ENCODE measurements around the gene CLK3.

CLK3 gene

DNA sequence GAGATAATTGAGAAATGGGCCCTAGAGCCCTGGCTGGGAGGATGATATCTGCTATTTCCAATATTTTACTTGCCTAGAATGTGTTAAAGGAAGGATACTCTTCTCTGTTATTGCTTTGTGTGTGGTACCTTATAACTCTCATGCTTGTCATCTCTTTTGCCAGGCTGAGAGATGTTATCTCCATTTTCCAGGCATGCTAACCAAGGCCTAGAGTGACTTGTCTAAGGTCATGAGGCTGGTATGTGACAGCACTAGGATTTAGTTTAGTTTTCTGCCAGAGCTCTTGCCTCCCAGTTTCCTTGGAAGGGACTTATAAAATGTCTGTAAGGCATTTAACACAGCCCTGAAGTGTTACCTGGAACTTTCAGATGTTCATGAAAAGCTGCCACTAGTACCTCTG lies 1.4 kb downstream of the CLK3 start:
- Histone ChIP-seq H3K27ac (ENCODE audit: extremely low read depth, low read depth, low read length) (peak overlapping the region; percentile 95; the same call in 1 of the 2 replicates), H3K4me1 (ENCODE audit: control insufficient read depth, insufficient read depth, low read length) (peaks cover 9% of the 10 kb centered on the region), H3K9me3 (ENCODE audit: control insufficient read depth, insufficient read depth, low read depth, low read length) (no peaks in the 10 kb centered on the region), H3K36me3 (ENCODE audit: control insufficient read depth in 2 of 2, insufficient read depth in 1 of 2, low read length in 2 of 2) (peaks cover 6 to 50% of the 10 kb centered on the region in 2 experiments), H3K4me3 (ENCODE audit: low read depth, low read length) (peak overlapping the region; percentile 85)
- TF ChIP-seq ZNF529 (tag by site-specific recombination; IDR thresholded peaks at IDR 0.05; ENCODE audit: insufficient replicate concordance), result no peak
- TF ChIP-seq, protein P1, sequence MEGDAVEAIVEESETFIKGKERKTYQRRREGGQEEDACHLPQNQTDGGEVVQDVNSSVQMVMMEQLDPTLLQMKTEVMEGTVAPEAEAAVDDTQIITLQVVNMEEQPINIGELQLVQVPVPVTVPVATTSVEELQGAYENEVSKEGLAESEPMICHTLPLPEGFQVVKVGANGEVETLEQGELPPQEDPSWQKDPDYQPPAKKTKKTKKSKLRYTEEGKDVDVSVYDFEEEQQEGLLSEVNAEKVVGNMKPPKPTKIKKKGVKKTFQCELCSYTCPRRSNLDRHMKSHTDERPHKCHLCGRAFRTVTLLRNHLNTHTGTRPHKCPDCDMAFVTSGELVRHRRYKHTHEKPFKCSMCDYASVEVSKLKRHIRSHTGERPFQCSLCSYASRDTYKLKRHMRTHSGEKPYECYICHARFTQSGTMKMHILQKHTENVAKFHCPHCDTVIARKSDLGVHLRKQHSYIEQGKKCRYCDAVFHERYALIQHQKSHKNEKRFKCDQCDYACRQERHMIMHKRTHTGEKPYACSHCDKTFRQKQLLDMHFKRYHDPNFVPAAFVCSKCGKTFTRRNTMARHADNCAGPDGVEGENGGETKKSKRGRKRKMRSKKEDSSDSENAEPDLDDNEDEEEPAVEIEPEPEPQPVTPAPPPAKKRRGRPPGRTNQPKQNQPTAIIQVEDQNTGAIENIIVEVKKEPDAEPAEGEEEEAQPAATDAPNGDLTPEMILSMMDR (tag by site-specific recombination; IDR thresholded peaks at IDR 0.05), result no peak
- TF ChIP-seq ZNF155 (tag by site-specific recombination; IDR thresholded peaks at IDR 0.05), result no peak
- TF ChIP-seq ZNF16 (tag by site-specific recombination; IDR thresholded peaks at IDR 0.05; ENCODE audit: low read depth), result no peak
- TF ChIP-seq ZNF391 (tag by site-specific recombination; IDR thresholded peaks at IDR 0.05; ENCODE audit: borderline replicate concordance, low read depth), result no peak
- no peak for TF ChIP-seq ZNF558 (tag by site-specific recombination; IDR thresholded peaks at IDR 0.05)
- TF ChIP-seq EGR2 (tag by site-specific recombination; IDR thresholded peaks at IDR 0.05; ENCODE audit: low read depth), result no peak
- TF ChIP-seq ZFP41 (tag by site-specific recombination; IDR thresholded peaks at IDR 0.05; ENCODE audit: borderline replicate concordance), result no peak
- CTCF ChIA-PET, result interaction anchor here (0.6 to 12.8 kb wide), 7 partner anchors 17 to 242 kb away, joined by 3 to 220 read pairs (median 5); no protein-coding TSS in a partner anchor
- POLR2A ChIA-PET, result interaction anchor here (0.7 to 5.1 kb wide), 11 partner anchors 9 to 340 kb away, joined by 3 to 53 read pairs (median 4); partner anchors contain the start of genes ARID3B, RPP25 and UBL7

DNA sequence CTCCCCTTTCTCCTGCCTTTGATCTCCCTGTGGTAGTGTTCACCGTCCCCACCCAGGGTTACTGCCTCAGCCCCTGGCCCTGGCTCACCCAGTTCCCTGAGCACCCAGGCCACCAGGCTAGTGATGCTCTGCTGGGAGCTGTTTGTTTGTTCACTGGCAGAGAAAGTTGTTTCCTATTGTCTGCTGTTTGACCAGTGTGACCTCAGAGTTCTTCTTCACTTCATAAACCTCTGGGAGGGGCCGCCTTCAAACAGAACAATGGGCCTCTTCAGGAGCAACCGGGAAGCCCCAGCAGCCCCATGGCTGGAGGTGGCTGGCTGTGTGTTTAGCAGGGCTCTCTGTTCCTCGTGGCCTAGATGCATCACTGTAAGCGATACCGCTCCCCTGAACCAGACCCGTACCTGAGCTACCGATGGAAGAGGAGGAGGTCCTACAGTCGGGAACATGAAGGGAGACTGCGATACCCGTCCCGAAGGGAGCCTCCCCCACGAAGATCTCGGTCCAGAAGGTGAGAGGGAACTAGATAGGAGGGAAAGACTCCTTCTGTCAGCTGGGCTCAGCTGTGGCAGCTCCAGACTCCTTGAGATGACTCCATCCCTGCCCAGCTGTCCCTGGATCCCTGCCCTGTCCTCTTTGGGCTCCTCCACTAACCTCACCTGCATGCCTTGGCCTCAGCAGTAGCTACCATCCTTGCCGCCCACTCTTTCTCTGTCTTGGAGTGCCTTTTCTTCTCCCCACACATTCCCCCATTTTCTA lies 3.4 kb downstream of the CLK3 start:
- POLR2A ChIA-PET, result interaction anchor here (1.0 kb wide), 1 partner anchor 78 kb away, joined by 3 read pairs; the partner anchor contains the start of gene ARID3B
- H3K9me3 ChIP-seq (ENCODE audit: control insufficient read depth, insufficient read depth, low read depth, low read length), result no peaks in the 10 kb centered on the region
- H3K4me3 ChIP-seq (ENCODE audit: low read depth, low read length), result no peak overlapping the region
- peaks cover 26 to 70% of the 10 kb centered on the region in 2 experiments for H3K36me3 ChIP-seq (ENCODE audit: control insufficient read depth in 2 of 2, insufficient read depth in 1 of 2, low read length in 2 of 2)
- H3K27ac ChIP-seq (ENCODE audit: extremely low read depth, low read depth, low read length), result peak overlapping the region; percentile 19; the same call in 1 of the 2 replicates
- TF ChIP-seq ZXDB (tag by site-specific recombination; IDR thresholded peaks at IDR 0.05), result no peak
- TF ChIP-seq KLF10 (tag by site-specific recombination; IDR thresholded peaks at IDR 0.05), result no peak
- TF ChIP-seq, protein P2, sequence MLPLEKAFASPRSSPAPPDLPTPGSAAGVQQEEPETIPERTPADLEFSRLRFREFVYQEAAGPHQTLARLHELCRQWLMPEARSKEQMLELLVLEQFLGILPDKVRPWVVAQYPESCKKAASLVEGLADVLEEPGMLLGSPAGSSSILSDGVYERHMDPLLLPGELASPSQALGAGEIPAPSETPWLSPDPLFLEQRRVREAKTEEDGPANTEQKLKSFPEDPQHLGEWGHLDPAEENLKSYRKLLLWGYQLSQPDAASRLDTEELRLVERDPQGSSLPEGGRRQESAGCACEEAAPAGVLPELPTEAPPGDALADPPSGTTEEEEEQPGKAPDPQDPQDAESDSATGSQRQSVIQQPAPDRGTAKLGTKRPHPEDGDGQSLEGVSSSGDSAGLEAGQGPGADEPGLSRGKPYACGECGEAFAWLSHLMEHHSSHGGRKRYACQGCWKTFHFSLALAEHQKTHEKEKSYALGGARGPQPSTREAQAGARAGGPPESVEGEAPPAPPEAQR (tag by site-specific recombination; IDR thresholded peaks at IDR 0.05), result no peak
- no peak for TF ChIP-seq ZNF600 (tag by site-specific recombination; IDR thresholded peaks at IDR 0.05)
- TF ChIP-seq, protein P3, sequence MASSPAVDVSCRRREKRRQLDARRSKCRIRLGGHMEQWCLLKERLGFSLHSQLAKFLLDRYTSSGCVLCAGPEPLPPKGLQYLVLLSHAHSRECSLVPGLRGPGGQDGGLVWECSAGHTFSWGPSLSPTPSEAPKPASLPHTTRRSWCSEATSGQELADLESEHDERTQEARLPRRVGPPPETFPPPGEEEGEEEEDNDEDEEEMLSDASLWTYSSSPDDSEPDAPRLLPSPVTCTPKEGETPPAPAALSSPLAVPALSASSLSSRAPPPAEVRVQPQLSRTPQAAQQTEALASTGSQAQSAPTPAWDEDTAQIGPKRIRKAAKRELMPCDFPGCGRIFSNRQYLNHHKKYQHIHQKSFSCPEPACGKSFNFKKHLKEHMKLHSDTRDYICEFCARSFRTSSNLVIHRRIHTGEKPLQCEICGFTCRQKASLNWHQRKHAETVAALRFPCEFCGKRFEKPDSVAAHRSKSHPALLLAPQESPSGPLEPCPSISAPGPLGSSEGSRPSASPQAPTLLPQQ (tag by site-specific recombination; IDR thresholded peaks at IDR 0.05), result no peak
- TF ChIP-seq GFI1B (tag by site-specific recombination; IDR thresholded peaks at IDR 0.05), result no peak
- TF ChIP-seq ZNF184 (tag by site-specific recombination; IDR thresholded peaks at IDR 0.05), result no peak
- TF ChIP-seq ZNF837 (tag by site-specific recombination; IDR thresholded peaks at IDR 0.05), result no peak
- TF ChIP-seq ZNF16 (tag by site-specific recombination; IDR thresholded peaks at IDR 0.05; ENCODE audit: low read depth), result no peak
- TF ChIP-seq, protein P4, sequence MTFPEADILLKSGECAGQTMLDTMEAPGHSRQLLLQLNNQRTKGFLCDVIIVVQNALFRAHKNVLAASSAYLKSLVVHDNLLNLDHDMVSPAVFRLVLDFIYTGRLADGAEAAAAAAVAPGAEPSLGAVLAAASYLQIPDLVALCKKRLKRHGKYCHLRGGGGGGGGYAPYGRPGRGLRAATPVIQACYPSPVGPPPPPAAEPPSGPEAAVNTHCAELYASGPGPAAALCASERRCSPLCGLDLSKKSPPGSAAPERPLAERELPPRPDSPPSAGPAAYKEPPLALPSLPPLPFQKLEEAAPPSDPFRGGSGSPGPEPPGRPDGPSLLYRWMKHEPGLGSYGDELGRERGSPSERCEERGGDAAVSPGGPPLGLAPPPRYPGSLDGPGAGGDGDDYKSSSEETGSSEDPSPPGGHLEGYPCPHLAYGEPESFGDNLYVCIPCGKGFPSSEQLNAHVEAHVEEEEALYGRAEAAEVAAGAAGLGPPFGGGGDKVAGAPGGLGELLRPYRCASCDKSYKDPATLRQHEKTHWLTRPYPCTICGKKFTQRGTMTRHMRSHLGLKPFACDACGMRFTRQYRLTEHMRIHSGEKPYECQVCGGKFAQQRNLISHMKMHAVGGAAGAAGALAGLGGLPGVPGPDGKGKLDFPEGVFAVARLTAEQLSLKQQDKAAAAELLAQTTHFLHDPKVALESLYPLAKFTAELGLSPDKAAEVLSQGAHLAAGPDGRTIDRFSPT (tag by site-specific recombination; IDR thresholded peaks at IDR 0.05), result no peak
- TF ChIP-seq ZNF404 (tag by site-specific recombination; IDR thresholded peaks at IDR 0.05), result no peak
- TF ChIP-seq ZNF223 (tag by site-specific recombination; IDR thresholded peaks at IDR 0.05), result no peak
- no peak for TF ChIP-seq ZNF776 (tag by site-specific recombination; IDR thresholded peaks at IDR 0.05; ENCODE audit: borderline replicate concordance)
- no peak for TF ChIP-seq SCRT1 (tag by site-specific recombination; IDR thresholded peaks at IDR 0.05; ENCODE audit: borderline replicate concordance)
- TF ChIP-seq, protein P5, sequence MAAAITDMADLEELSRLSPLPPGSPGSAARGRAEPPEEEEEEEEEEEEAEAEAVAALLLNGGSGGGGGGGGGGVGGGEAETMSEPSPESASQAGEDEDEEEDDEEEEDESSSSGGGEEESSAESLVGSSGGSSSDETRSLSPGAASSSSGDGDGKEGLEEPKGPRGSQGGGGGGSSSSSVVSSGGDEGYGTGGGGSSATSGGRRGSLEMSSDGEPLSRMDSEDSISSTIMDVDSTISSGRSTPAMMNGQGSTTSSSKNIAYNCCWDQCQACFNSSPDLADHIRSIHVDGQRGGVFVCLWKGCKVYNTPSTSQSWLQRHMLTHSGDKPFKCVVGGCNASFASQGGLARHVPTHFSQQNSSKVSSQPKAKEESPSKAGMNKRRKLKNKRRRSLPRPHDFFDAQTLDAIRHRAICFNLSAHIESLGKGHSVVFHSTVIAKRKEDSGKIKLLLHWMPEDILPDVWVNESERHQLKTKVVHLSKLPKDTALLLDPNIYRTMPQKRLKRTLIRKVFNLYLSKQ (tag by site-specific recombination; IDR thresholded peaks at IDR 0.05; ENCODE audit: borderline replicate concordance), result no peak
- no peak for TF ChIP-seq ZFP41 (tag by site-specific recombination; IDR thresholded peaks at IDR 0.05; ENCODE audit: borderline replicate concordance)
- no peak for TF ChIP-seq ZNF843 (tag by site-specific recombination; IDR thresholded peaks at IDR 0.05)
- TF ChIP-seq, protein P6, sequence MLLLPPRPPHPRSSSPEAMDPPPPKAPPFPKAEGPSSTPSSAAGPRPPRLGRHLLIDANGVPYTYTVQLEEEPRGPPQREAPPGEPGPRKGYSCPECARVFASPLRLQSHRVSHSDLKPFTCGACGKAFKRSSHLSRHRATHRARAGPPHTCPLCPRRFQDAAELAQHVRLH (tag by site-specific recombination; IDR thresholded peaks at IDR 0.05), result no peak
- CTCF ChIA-PET, result interaction anchor here (0.8 to 12.8 kb wide), 6 partner anchors 15 to 250 kb away, joined by 3 to 220 read pairs (median 8); no protein-coding TSS in a partner anchor
- H3K4me1 ChIP-seq (ENCODE audit: control insufficient read depth, insufficient read depth, low read length), result peaks cover 9% of the 10 kb centered on the region

Data from HEK293 (cell line).